Skeletal muscle satellite cell (primary cell): Measurements from ENCODE around the gene NOS1AP.

ENCODE experiments used
- H3K27me3 ChIP-seq: 2 replicates; pipeline ENCODE4 v1.7.0; 2013; ENCODE audit warnings: low read length; ENCODE audit not compliant: control insufficient read depth, insufficient read depth
- H3K36me3 ChIP-seq: 2 replicates; pipeline ENCODE4 v1.7.0; 2013; ENCODE audit warnings: mild to moderate bottlenecking, control low read depth, low read length; ENCODE audit not compliant: insufficient read depth
- H3K4me1 ChIP-seq: 2 replicates; pipeline ENCODE4 v1.7.0; 2013; ENCODE audit warnings: low read length; ENCODE audit not compliant: control insufficient read depth, insufficient read depth
- H3K4me2 ChIP-seq: 2 replicates; pipeline ENCODE4 v1.7.0; 2013; ENCODE audit warnings: mild to moderate bottlenecking, low read length
- H3K4me3 ChIP-seq: 2 replicates; pipeline ENCODE4 v1.7.0; 2013; ENCODE audit warnings: low read length
- H3K9ac ChIP-seq: 2 replicates; pipeline ENCODE4 v1.7.0; 2013; ENCODE audit warnings: mild to moderate bottlenecking, low read depth, low read length, moderate library complexity
- H3K9me3 ChIP-seq: replicated peaks from 2 replicates; pipeline ENCODE4 v1.7.0; 2013; ENCODE audit warnings: mild to moderate bottlenecking, control low read depth, low read length

The NOS1AP gene

GRCh38 chr1:162380061-162380846 is 310.8 kb downstream of the NOS1AP start:
- Histone ChIP-seq H3K9me3 (no peaks in the 10 kb centered on the region), H3K27me3 (no peaks in the 10 kb centered on the region), H3K9ac (no peak overlapping the region), H3K4me1 (peaks cover 8% of the 10 kb centered on the region), H3K4me2 (no peak overlapping the region), H3K4me3 (no peak overlapping the region), H3K36me3 (no peaks in the 10 kb centered on the region)

- peaks cover 8% of the 10 kb centered on the region for H3K4me1 ChIP-seq
- H3K36me3 ChIP-seq, result no peaks in the 10 kb centered on the region
- H3K9ac ChIP-seq, result no peak within 1 kb of the TSS
- H3K4me3 ChIP-seq, result no peak within 1 kb of the TSS
- no peak within 1 kb of the TSS for H3K4me2 ChIP-seq
- no peaks in the 10 kb centered on the region for H3K27me3 ChIP-seq
- H3K9me3 ChIP-seq, result no peaks in the 10 kb centered on the region
Measured at GRCh38 chr1:162381383-162381782, 311.9 kb downstream of the NOS1AP start, which contains the start of gene C1orf226. TSS of gene C1orf226 (plus strand) at chr1:162381728. CDS start at chr1:162381902, 174 bp downstream.

GRCh38 chr1:162381941-162382750 is 312.7 kb downstream of the NOS1AP start:
- Histone ChIP-seq H3K27me3 (no peaks in the 10 kb centered on the region), H3K9me3 (no peaks in the 10 kb centered on the region), H3K4me1 (peaks cover 8% of the 10 kb centered on the region), H3K4me3 (no peak overlapping the region), H3K4me2 (no peak overlapping the region), H3K36me3 (no peaks in the 10 kb centered on the region), H3K9ac (no peak overlapping the region)

GRCh38 chr1:162383091-162383490 is 313.6 kb downstream of the NOS1AP start:
- Histone ChIP-seq H3K9ac (no peak overlapping the region), H3K4me3 (no peak overlapping the region), H3K9me3 (no peaks in the 10 kb centered on the region), H3K4me2 (no peak overlapping the region), H3K4me1 (peaks cover 8% of the 10 kb centered on the region), H3K36me3 (no peaks in the 10 kb centered on the region), H3K27me3 (no peaks in the 10 kb centered on the region)

- H3K9ac ChIP-seq, result no peak overlapping the region
- peaks cover 12% of the 10 kb centered on the region for H3K4me1 ChIP-seq
- H3K27me3 ChIP-seq, result no peaks in the 10 kb centered on the region
- no peak overlapping the region for H3K4me2 ChIP-seq
- no peaks in the 10 kb centered on the region for H3K9me3 ChIP-seq
- H3K4me3 ChIP-seq, result no peak overlapping the region
- no peaks in the 10 kb centered on the region for H3K36me3 ChIP-seq
Measured at GRCh38 chr1:162383516-162383915, 314.0 kb downstream of the NOS1AP start.

- peaks cover 18% of the 10 kb centered on the region for H3K4me1 ChIP-seq
- H3K9ac ChIP-seq, result no peak overlapping the region
- H3K36me3 ChIP-seq, result no peaks in the 10 kb centered on the region
- no peak overlapping the region for H3K4me2 ChIP-seq
- no peaks in the 10 kb centered on the region for H3K9me3 ChIP-seq
- no peaks in the 10 kb centered on the region for H3K27me3 ChIP-seq
- H3K4me3 ChIP-seq, result no peak overlapping the region
Measured at GRCh38 chr1:162384116-162384515, 314.6 kb downstream of the NOS1AP start.

GRCh38 chr1:162384601-162385279 is 315.2 kb downstream of the NOS1AP start:
- no peak overlapping the region for H3K9ac ChIP-seq
- peaks cover 23% of the 10 kb centered on the region for H3K4me1 ChIP-seq
- H3K4me2 ChIP-seq, result no peak overlapping the region
- no peak overlapping the region for H3K4me3 ChIP-seq
- H3K36me3 ChIP-seq, result no peaks in the 10 kb centered on the region
- no peaks in the 10 kb centered on the region for H3K9me3 ChIP-seq
- H3K27me3 ChIP-seq, result no peaks in the 10 kb centered on the region

GRCh38 chr1:162385280-162385623 is 315.8 kb downstream of the NOS1AP start:
- Histone ChIP-seq H3K36me3 (no peaks in the 10 kb centered on the region), H3K9ac (no peak overlapping the region), H3K4me2 (no peak overlapping the region), H3K27me3 (no peaks in the 10 kb centered on the region), H3K4me1 (peaks cover 28% of the 10 kb centered on the region), H3K4me3 (no peak overlapping the region), H3K9me3 (no peaks in the 10 kb centered on the region)

GRCh38 chr1:162385702-162386101 is 316.2 kb downstream of the NOS1AP start:
- Histone ChIP-seq H3K4me1 (peaks cover 29% of the 10 kb centered on the region), H3K4me3 (no peak overlapping the region), H3K9me3 (no peaks in the 10 kb centered on the region), H3K4me2 (no peak overlapping the region), H3K9ac (no peak overlapping the region), H3K27me3 (no peaks in the 10 kb centered on the region), H3K36me3 (no peaks in the 10 kb centered on the region)

- Histone ChIP-seq H3K4me3 (no peak overlapping the region), H3K36me3 (no peaks in the 10 kb centered on the region), H3K27me3 (no peaks in the 10 kb centered on the region), H3K9me3 (no peaks in the 10 kb centered on the region), H3K9ac (no peak overlapping the region), H3K4me1 (peaks cover 26% of the 10 kb centered on the region), H3K4me2 (no peak overlapping the region)
Measured at GRCh38 chr1:162386292-162387225, 317.1 kb downstream of the NOS1AP start.
